ENCODE data around the gene KLHL30.

DNA sequence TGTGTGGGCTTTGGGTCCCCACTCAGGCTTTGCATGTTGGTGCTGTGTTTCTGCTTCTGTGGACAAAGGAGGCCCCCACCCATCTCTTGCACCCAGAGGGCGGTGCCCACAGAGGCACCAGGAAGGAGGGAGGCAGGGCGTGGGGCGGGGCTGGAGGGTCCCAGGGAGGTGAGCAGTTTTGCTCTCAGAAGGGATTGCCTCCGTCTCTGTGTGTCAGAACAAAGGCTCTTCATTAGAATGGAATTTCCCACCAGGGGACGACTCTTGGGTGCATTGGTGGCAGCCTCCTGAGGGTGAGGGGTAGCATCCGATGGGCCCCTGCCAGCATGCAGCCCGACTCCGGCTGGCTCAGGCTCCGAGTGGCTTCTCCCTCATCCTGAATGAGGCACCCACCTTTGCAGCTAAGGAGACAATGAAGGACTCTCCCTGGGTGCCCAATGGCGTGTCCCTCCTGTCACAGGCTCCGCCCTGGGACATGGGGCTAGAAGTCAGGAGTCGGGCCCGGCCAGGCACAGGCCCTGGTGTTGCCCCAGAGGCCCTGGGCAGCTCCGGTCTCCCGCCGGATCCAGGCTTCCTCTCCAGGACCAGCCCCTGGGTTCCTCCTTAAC is 13.3 kb downstream of the KLHL30 start:
- TF ChIP-seq, protein P1, sequence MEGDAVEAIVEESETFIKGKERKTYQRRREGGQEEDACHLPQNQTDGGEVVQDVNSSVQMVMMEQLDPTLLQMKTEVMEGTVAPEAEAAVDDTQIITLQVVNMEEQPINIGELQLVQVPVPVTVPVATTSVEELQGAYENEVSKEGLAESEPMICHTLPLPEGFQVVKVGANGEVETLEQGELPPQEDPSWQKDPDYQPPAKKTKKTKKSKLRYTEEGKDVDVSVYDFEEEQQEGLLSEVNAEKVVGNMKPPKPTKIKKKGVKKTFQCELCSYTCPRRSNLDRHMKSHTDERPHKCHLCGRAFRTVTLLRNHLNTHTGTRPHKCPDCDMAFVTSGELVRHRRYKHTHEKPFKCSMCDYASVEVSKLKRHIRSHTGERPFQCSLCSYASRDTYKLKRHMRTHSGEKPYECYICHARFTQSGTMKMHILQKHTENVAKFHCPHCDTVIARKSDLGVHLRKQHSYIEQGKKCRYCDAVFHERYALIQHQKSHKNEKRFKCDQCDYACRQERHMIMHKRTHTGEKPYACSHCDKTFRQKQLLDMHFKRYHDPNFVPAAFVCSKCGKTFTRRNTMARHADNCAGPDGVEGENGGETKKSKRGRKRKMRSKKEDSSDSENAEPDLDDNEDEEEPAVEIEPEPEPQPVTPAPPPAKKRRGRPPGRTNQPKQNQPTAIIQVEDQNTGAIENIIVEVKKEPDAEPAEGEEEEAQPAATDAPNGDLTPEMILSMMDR (IDR thresholded peaks at IDR 0.05): no peak
- TF ChIP-seq POLR2A (IDR thresholded peaks at IDR 0.05): no peak
